Measurements from ENCODE around the gene KRT17. TPM values are rescaled to one million over a fixed set of nuclear protein-coding genes. Genes with fewer than 3 reads are reported as not detected.

Gene KRT17
- total and polyA plus RNA-seq, 10 of the 15 experiments (the other 5 are each of a cell fraction or from before 2014, with no cell fraction given): 0.47 to 30.0 (median 2.5) TPM

GRCh38 chr17:41575336-41575735, 49.0 kb downstream of the KRT17 start:
- POLR2A ChIA-PET: no interaction called here
- in situ Hi-C loops (cut with MboI): no loop called here
- Histone ChIP-seq H3K4me3 (no peak overlapping the region), H3K9ac (ENCODE audit: control insufficient read depth, insufficient read depth, low read length) (no peak overlapping the region), H3K36me3 (ENCODE audit: control insufficient read depth in 2 of 2, insufficient read depth in 2 of 2, low read length in 1 of 2) (no peaks in the 10 kb centered on the region), H4K20me1 (ENCODE audit: control insufficient read depth, insufficient read depth) (no peaks in the 10 kb centered on the region), H3K9me3 (replicated peaks; ENCODE audit: control insufficient read depth, insufficient read depth, low read length) (no peaks in the 10 kb centered on the region), H3K4me2 (ENCODE audit: control insufficient read depth, insufficient read depth) (no peak overlapping the region), H3K27me3 (replicated peaks in 1 of 2; ENCODE audit: control insufficient read depth in 2 of 2, insufficient read depth in 2 of 2, low read length in 1 of 2) (peaks cover 0 to 3% of the 10 kb centered on the region in 2 experiments; a peak in 3 of 4 replicates), H3K79me2 (ENCODE audit: control insufficient read depth, insufficient read depth, low read length) (no peaks in the 10 kb centered on the region), H3K27ac (ENCODE audit: control insufficient read depth, insufficient read depth) (no peak overlapping the region), H2AFZ (ENCODE audit: control insufficient read depth, low read depth, low read length) (no peak overlapping the region), H3K4me1 (ENCODE audit: control insufficient read depth, insufficient read depth, low read length) (no peaks in the 10 kb centered on the region)
- WGBS (ENCODE audit: insufficient coverage, insufficient replicate concordance, low lambda C conversion rate, missing lambda C conversion rate): 2% methylated on average over 3 of the region's 3 CpGs
- DNase-seq (ENCODE audit: low read depth, low spot score): no peak
- SMC1A ChIA-PET (ENCODE audit: uncharacterized antibody, unreplicated experiment): interaction anchor here (0.9 kb wide), 1 partner anchor 56 kb away, joined by 3 read pairs; no protein-coding TSS in a partner anchor
- FAIRE-seq: no peak
- CTCF ChIA-PET: interaction anchor here (1.1 kb wide), 1 partner anchor 26 kb away, joined by 3 read pairs; no protein-coding TSS in a partner anchor
- intact Hi-C loops (cut with micrococcal nuclease; ENCODE audit: unreplicated experiment): loop anchor here (5.0 kb wide), 1 partner anchor 87 kb away; no protein-coding TSS in a partner anchor
- ATAC-seq: no peak
- no TSS peak for BruUV-seq (replicated peaks)
- RAD21 ChIA-PET (ENCODE audit: unreplicated experiment): no interaction called here
- TF ChIP-seq ZBTB40 (IDR thresholded peaks at IDR 0.05; ENCODE audit: borderline replicate concordance): no peak
- TF ChIP-seq IKZF2 (IDR thresholded peaks at IDR 0.05): no peak
- TF ChIP-seq BRCA1 (IDR thresholded peaks at IDR 0.05; ENCODE audit: low read depth, low read length): no peak
- no peak for TF ChIP-seq NFYB (IDR thresholded peaks at IDR 0.05; ENCODE audit: insufficient read depth, low read depth, low read length)
- TF ChIP-seq RELA (IDR thresholded peaks at IDR 0.05; ENCODE audit: borderline replicate concordance, partially characterized antibody): no peak
- TF ChIP-seq FOXM1 (IDR thresholded peaks at IDR 0.05; ENCODE audit: low read depth, low read length): no peak
- no peak for TF ChIP-seq SUZ12 (IDR thresholded peaks at IDR 0.05; ENCODE audit: unreplicated experiment)
- TF ChIP-seq CUX1 (IDR thresholded peaks at IDR 0.05; ENCODE audit: insufficient replicate concordance, low read depth, low read length): no peak
- no peak for TF ChIP-seq EZH2 (IDR thresholded peaks at IDR 0.05; ENCODE audit: borderline replicate concordance, control insufficient read depth, low read depth, low read length)
- no peak for TF ChIP-seq NR2C2 (IDR thresholded peaks at IDR 0.05; ENCODE audit: borderline replicate concordance, control insufficient read depth, insufficient read length, low read depth)
- no peak for TF ChIP-seq TAF1 (IDR thresholded peaks at IDR 0.05; ENCODE audit: borderline replicate concordance, low read depth, low read length)
- no peak for TF ChIP-seq KAT2A (conservative IDR thresholded peaks at IDR 0.05; ENCODE audit: control insufficient read depth, low read depth, low read length)
- no peak for TF ChIP-seq EGR1 (IDR thresholded peaks at IDR 0.05; ENCODE audit: borderline replicate concordance in 1 of 2, low read depth in 2 of 2, low read length in 2 of 2)
- TF ChIP-seq WRNIP1 (IDR thresholded peaks at IDR 0.05; ENCODE audit: borderline replicate concordance, low read depth, low read length): no peak
